IMR-90 (cell line): ENCODE results near the gene MYPN. TPM values are rescaled to one million over a fixed set of nuclear protein-coding genes. Genes with fewer than 3 reads are reported as not detected.

ENCODE experiments used
- ATAC-seq: fragments of 200-7000 bp; cut with Tn5 transposase; 2 replicates; pipeline ENCODE4 v1.9.1; 2020; ENCODE audit warnings: low read depth, mild to moderate bottlenecking, moderate library complexity
- BruUV-seq: library from RNA; stranded (reverse); fragments of 400-500 nt; replicated peaks from 2 replicates; lab custom pipeline; 2021; lab: Mats Ljungman, UMichigan
- CTCF ChIA-PET: fragments of 300-600 bp; formaldehyde crosslinking; extraction: SDS; loops from one replicate; lab custom pipeline; 2021; ENCODE audit warnings: antibody characterized with exemption; lab: Yijun Ruan, JAX
- POLR2A ChIA-PET: fragments of 300-600 bp; sonication (Branson Sonifier 250); formaldehyde crosslinking; loops from one replicate; lab custom pipeline; 2022; ENCODE audit warnings: antibody characterized with exemption; ENCODE audit not compliant: unreplicated experiment; lab: Charles Lee
- DNase-seq: peaks from one replicate; pipeline ENCODE4 v3.0.0; 2013
- H2AFZ ChIP-seq: replicated peaks from 2 replicates; pipeline ENCODE3; 2013; ENCODE audit warnings: low read length, mild to moderate bottlenecking; ENCODE audit not compliant: poor library complexity
- H2AK5ac ChIP-seq: 2 replicates; pipeline ENCODE4 v1.6.1; 2013; ENCODE audit warnings: low read depth, low read length, inconsistent platforms
- H2AK9ac ChIP-seq: replicated peaks from 2 replicates; pipeline ENCODE3; 2013; ENCODE audit warnings: mild to moderate bottlenecking, low read depth, low read length, moderate library complexity; ENCODE audit not compliant: poor library complexity
- H2BK120ac ChIP-seq: 2 replicates; pipeline ENCODE4 v1.6.1; 2013; ENCODE audit warnings: low read depth, low read length, inconsistent platforms
- H2BK15ac ChIP-seq: 3 replicates; pipeline ENCODE4 v1.6.1; 2013; ENCODE audit warnings: low read depth, low read length, inconsistent platforms
- H2BK20ac ChIP-seq: 2 replicates; pipeline ENCODE4 v1.6.1; 2013; ENCODE audit warnings: low read depth, mild to moderate bottlenecking, inconsistent platforms, low read length, moderate library complexity
- H2BK5ac ChIP-seq: 2 replicates; pipeline ENCODE4 v1.6.1; 2013; ENCODE audit warnings: mild to moderate bottlenecking, low read depth, low read length, inconsistent platforms; ENCODE audit not compliant: poor library complexity, severe bottlenecking
- H3K14ac ChIP-seq: replicated peaks from 2 replicates; pipeline ENCODE4 v1.6.1; 2013; ENCODE audit warnings: low read depth, low read length, inconsistent platforms
- H3K18ac ChIP-seq: 2 replicates; pipeline ENCODE4 v1.6.1; 2013; ENCODE audit warnings: low read depth, low read length, control low read depth
- H3K23ac ChIP-seq: 2 replicates; pipeline ENCODE4 v1.6.1; 2013; ENCODE audit warnings: low read depth, low read length, inconsistent platforms
- H3K27ac ChIP-seq: 2 replicates; pipeline ENCODE4 v1.5.1; 2013; ENCODE audit warnings: mild to moderate bottlenecking, control low read depth, low read length; ENCODE audit not compliant: insufficient read depth
- H3K27me3 ChIP-seq: 2 replicates; pipeline ENCODE4 v1.6.1; 2013; ENCODE audit warnings: low read length; ENCODE audit not compliant: control insufficient read depth, insufficient read depth
- H3K36me3 ChIP-seq: 2 replicates; pipeline ENCODE4 v1.6.1; 2013; ENCODE audit warnings: low read length, mixed read lengths; ENCODE audit not compliant: control insufficient read depth, insufficient read depth
- H3K4ac ChIP-seq: 2 replicates; pipeline ENCODE4 v1.6.1; 2013; ENCODE audit warnings: low read depth, low read length, inconsistent platforms
- H3K4me1 ChIP-seq: 2 replicates; pipeline ENCODE4 v1.6.1; 2013; ENCODE audit warnings: low read length, mixed read lengths; ENCODE audit not compliant: control insufficient read depth, insufficient read depth
- H3K4me2 ChIP-seq: 2 replicates; pipeline ENCODE4 v1.6.1; 2013; ENCODE audit warnings: low read depth, mild to moderate bottlenecking, control low read depth, low read length, moderate library complexity
- H3K4me3 ChIP-seq: 2 replicates; pipeline ENCODE4 v1.5.1; 2013; ENCODE audit warnings: low read depth, mild to moderate bottlenecking, control low read depth, low read length, moderate library complexity; ENCODE audit not compliant: insufficient read depth
- H3K56ac ChIP-seq: 2 replicates; pipeline ENCODE4 v1.6.1; 2013; ENCODE audit warnings: low read length, inconsistent platforms; ENCODE audit not compliant: insufficient read depth; ENCODE audit errors: extremely low read depth
- H3K79me1 ChIP-seq, 2 experiments: 2 replicates each; pipeline ENCODE4 v1.6.1; 2013; ENCODE audit warnings: low read length in 2 of 2, inconsistent platforms in 1 of 2, low read depth in 1 of 2
- H3K9ac ChIP-seq: 2 replicates; pipeline ENCODE4 v1.6.1; 2013; ENCODE audit warnings: low read depth, low read length, control low read depth
- H3K9me1 ChIP-seq: 2 replicates; pipeline ENCODE4 v1.6.1; 2013; ENCODE audit warnings: low read length, inconsistent platforms; ENCODE audit not compliant: insufficient read depth
- H3K9me3 ChIP-seq: 2 replicates; pipeline ENCODE4 v1.6.1; 2013; ENCODE audit warnings: low read length; ENCODE audit not compliant: control insufficient read depth, insufficient read depth
- H4K20me1 ChIP-seq: 2 replicates; pipeline ENCODE4 v1.6.1; 2013; ENCODE audit warnings: low read length, inconsistent platforms; ENCODE audit not compliant: insufficient read depth
- H4K5ac ChIP-seq: 2 replicates; pipeline ENCODE4 v1.6.1; 2013; ENCODE audit warnings: mild to moderate bottlenecking, low read depth, low read length, control low read depth
- H4K8ac ChIP-seq, 2 experiments: 2 replicates each; pipeline ENCODE4 v1.6.1; 2013; ENCODE audit warnings: low read depth in 2 of 2, low read length in 2 of 2, control low read depth in 1 of 2, inconsistent platforms in 1 of 2
- H4K91ac ChIP-seq: 2 replicates; pipeline ENCODE4 v1.6.1; 2013; ENCODE audit warnings: low read depth, low read length, inconsistent platforms; ENCODE audit not compliant: insufficient read depth
- FOS ChIP-seq: fragments of 150-350 bp; IDR thresholded peaks from 2 replicates; pipeline ENCODE4 v1.6.1; 2016; ENCODE audit warnings: low read depth, low read length
- RFX5 ChIP-seq: IDR thresholded peaks from 2 replicates; pipeline ENCODE4 v1.8.0; 2012; ENCODE audit warnings: low read depth, mild to moderate bottlenecking, low read length, moderate library complexity
- WGBS, 2 experiments: methylation state at CpG; one replicate each; pipeline versions ENCODE4 v1.1.5 to v1.1.7; 2013; ENCODE audit warnings: missing lambda C conversion rate in 2 of 2; ENCODE audit not compliant: insufficient read length in 1 of 2; ENCODE audit errors: extremely low coverage in 2 of 2; 5-methylcytosine and 5-hydroxymethylcytosine counted together
- dilution Hi-C: fragments of 300-500 bp; cut with HindIII; formaldehyde crosslinking; loops from one replicate; pipeline ENCODE4 v1.14.3; 2018; ENCODE audit warnings: low sequenced_read_pairs; ENCODE audit not compliant: unreplicated experiment
- in situ Hi-C: fragments of 300-500 bp; cut with MboI; formaldehyde crosslinking; loops from 3 replicates; pipeline ENCODE4 v1.14.3; 2019; ENCODE audit warnings: low sequenced_read_pairs, inconsistent platforms, mixed read lengths
- intact Hi-C: fragments of 100-400 bp; cut with micrococcal nuclease; formaldehyde crosslinking; loops from 2 replicates; pipeline ENCODE4 v1.10.0; 2022
- polyA plus RNA-seq, 3 experiments: library from polyadenylated mRNA; depleted of rRNA; stranded (reverse); fragments of >200 nt; gene quantifications; 2 replicates each; pipeline ENCODE4 v1.2.3, GENCODE V29; 2012; ENCODE audit warnings: low replicate concordance in 1 of 3
- total RNA-seq: library from RNA; depleted of rRNA; stranded (reverse); fragments of >200 nt; gene quantifications from 2 replicates; pipeline ENCODE4 v1.2.3, GENCODE V29; 2012

Gene MYPN
- total and polyA plus RNA-seq, 2 of the 4 experiments (the other 2 are of a cell fraction): 7.8 to 13.1 TPM

GRCh38 chr10:68144709-68145108 is 35.4 kb downstream of the MYPN start:
- intact Hi-C loops: no loop called here
- no peak overlapping the region for H2AFZ ChIP-seq
- H4K91ac ChIP-seq: no peak overlapping the region
- no peak overlapping the region for H3K4me2 ChIP-seq
- POLR2A ChIA-PET: interaction anchor here (0.7 kb wide), 1 partner anchor 42 kb away, joined by 7 read pairs; no protein-coding TSS in a partner anchor
- no peak overlapping the region for H3K23ac ChIP-seq
- 0 out of 2 replicates have a peak overlapping the region, but pooled peaks have one; percentile 22 for H2AK5ac ChIP-seq
- BruUV-seq: no TSS peak
- no peak overlapping the region for H2BK15ac ChIP-seq
- ATAC-seq: no peak
- no peak overlapping the region for H3K4me3 ChIP-seq
- no peak for DNase-seq
- H3K9ac ChIP-seq: no peak overlapping the region
- H3K27me3 ChIP-seq: no peaks in the 10 kb centered on the region
- H3K4me1 ChIP-seq: peaks cover 4% of the 10 kb centered on the region
- no peaks in the 10 kb centered on the region for H3K79me1 ChIP-seq
- no peaks in the 10 kb centered on the region; the same call in 1 of the 2 replicates for H3K36me3 ChIP-seq
- dilution Hi-C loops: no loop called here
- no peak overlapping the region for H3K27ac ChIP-seq
- no peak overlapping the region for H3K4ac ChIP-seq
- H2BK20ac ChIP-seq: no peak overlapping the region
- H3K56ac ChIP-seq: no peak overlapping the region
- no peaks in the 10 kb centered on the region for H3K9me3 ChIP-seq
- CTCF ChIA-PET: interaction anchor here (0.6 kb wide), 1 partner anchor 38 kb away, joined by 4 read pairs; no protein-coding TSS in a partner anchor
- no peak overlapping the region for H4K8ac ChIP-seq
- in situ Hi-C loops: no loop called here
- peaks cover 2% of the 10 kb centered on the region; the same call in 1 of the 2 replicates for H3K9me1 ChIP-seq
- peak overlapping the region; percentile 24; the same call in 1 of the 2 replicates for H2BK120ac ChIP-seq
- no CpG with 5 or more reads among the region's 6 CpGs for WGBS, 2 experiments
- no peak overlapping the region for H4K5ac ChIP-seq
- TF ChIP-seq FOS (no peak), RFX5 (no peak)
- H3K18ac ChIP-seq: no peak overlapping the region
- H4K20me1 ChIP-seq: no peaks in the 10 kb centered on the region
- H3K14ac ChIP-seq: 0 out of 2 replicates have a peak overlapping the region, but pooled peaks have one; percentile 3
- H2BK5ac ChIP-seq: no peak overlapping the region
- H2AK9ac ChIP-seq: no peak overlapping the region
